GM18870 (cell line): Measurements from ENCODE around the gene SPO11.

ENCODE experiments used
- ATAC-seq: cut with Tn5 transposase; IDR thresholded peaks from one replicate; pipeline ENCODE4 v1.9.1; 2021; ENCODE audit warnings: moderate library complexity; ENCODE audit not compliant: unreplicated experiment

The SPO11 gene

DNA sequence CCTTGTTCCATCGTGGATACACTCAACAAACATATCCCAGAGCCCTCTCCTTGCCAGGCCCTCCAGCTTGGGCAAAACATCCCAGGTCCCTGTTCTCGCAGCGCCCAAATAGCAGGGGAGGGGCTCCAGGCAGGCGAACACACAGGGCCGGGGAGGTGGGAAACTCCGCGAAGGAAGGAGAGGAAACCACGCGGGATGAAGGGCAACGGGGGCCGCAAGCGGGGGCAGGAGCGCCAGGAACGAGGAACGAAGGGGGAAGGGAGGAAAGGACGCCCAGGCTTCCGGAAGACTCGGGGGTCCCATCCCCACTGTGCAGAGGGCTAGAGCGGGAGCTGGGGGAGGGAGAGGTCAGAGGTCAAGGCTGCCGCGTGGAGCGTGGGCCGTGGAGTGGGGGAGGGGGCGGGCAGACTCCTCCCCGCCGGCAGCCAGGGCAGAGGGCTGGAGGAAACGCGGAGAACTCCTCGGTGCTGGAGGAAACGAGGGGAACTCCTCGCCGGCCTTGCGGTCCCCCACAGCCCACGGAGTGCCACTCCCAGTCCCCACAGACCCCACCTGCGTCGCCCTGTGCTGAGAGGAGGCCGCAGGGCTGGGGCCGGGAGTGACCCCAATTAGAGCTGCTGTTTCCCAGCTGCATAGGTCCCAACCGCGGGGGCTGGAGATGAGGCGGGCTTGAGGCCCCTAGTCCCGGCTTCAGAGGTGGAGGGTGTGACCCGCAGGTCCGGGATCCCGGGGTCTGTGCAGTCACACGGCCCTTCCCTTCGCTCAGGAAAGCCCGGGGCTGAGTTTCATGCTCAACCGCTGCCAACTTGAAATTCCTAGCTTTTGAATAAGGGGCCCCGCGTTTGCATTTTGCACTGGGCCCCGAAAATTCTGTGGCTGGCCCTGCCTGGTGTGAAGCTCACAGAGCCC, 60.3 kb downstream of the SPO11 start:
- no peak for ATAC-seq

DNA sequence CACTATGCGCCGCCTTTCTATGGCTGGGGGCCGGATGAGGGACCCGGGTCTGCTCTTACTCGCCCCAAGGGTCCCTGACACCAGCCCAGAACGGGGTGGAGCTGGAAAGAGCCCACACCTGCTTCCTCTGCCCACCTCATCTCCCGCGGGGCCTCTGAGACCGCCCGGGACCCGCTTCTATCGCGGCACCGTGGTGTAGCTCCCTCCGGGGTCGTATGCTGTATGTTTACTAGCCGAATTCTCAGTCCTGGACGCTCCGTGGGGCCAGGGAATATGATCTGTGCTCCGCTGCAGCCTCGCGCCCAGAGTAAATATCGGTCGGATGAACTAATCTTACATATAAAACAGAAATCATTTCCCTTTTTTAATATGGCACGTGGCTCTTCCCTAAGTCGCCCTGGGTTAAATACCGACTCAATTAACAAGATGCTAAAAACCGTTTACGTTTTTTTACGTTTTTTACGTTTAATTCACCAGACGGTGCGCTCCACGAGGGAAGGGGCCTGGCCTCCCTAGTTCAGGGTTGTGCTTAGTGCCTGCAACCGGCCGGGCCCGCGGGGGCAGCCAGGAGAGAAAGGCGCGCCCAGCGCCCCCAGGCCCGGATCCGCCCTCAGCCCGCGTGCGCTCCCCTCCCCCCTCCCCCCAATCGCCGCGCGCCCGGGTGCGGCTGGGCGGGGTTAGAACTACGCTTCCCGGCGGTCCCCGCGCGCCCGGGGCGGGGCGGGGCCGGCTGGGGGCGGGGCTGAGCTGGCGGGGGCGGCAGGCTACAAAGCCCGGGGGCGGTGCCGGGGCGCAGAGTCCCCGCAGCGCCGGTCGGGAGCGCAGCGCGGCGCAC, 61.2 kb downstream of the SPO11 start, which contains the start of gene RBM38:
TSS of gene RBM38 (plus strand) at position 793 of the 835 bp plus-strand sequence. CDS start 186 bp downstream, outside the sequence.
- ATAC-seq, result no peak

DNA sequence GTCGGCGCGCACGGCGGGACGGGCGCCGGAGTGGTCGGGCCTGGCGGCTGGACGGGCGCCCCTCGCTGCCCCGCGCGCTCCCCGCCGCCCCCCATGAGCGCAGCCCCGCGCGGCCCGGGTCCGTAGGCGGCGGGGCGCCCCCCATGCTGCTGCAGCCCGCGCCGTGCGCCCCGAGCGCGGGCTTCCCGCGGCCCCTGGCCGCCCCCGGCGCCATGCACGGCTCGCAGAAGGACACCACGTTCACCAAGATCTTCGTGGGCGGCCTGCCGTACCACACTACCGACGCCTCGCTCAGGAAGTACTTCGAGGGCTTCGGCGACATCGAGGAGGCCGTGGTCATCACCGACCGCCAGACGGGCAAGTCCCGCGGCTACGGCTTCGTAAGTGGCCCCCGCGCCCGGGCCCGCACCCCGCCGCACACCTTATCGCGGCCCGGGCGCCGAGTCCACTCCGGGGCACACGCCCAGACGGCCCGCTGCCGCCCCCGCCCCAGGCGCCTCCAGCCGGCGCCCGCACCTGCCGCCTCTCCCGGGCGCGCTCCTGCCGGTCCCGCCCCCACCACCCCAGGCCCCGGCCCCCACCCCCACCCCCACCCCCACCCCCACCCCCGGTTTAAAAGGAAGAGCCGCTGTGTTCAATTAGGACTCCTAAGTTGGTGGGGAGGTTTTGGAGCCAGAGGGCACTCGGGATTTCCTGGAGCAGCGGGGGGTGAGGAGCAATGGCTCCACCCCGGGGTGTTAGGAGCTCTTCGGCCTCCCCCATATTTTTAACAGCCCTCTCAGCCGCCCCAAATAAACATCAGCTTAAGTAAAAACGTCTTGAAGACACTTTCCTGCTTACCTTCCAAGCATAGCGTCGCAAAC, 62.1 kb downstream of the SPO11 start:
- no peak for ATAC-seq

DNA sequence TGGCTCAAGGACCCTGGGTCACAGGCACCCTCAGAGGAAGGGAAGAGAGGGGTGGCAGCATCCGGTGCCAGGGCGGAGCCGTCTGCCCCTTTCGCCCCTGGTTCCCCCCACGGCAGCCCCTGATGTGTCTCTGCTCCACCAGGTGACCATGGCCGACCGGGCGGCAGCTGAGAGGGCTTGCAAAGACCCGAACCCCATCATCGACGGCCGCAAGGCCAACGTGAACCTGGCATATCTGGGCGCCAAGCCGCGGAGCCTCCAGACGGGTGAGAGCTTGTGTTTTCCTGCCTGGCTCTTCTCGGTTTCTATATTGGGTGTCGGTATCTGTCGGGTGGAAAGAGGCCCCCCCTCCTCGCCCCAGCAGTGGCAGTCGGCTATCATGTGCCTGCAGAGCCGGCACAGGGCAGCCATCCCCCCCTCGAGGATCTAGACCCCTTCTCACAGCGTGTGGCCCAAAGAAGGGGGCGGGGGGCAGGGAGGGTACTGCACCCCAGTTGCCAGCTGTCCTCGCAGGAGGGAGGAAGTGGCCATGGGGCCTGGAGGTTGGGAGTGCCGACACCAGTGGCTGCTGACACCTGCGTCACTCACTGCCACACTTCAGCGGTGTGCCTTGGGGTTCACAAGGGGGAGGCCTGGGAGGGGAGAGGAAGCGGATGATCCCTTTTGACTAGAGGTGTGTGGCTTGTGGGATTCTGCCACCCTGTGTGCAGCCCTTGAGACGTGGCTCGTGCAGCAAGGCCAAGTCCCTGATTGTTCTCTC, 63.1 kb downstream of the SPO11 start:
- ATAC-seq, result no peak
